Kidney epithelial cell (primary cell): ENCODE measurements around the gene ZC3H12D. TPM values are rescaled to one million over a fixed set of nuclear protein-coding genes. Genes with fewer than 3 reads are reported as not detected.

Experiments
- DNase-seq: peaks from one replicate; pipeline ENCODE4 v3.0.0-alpha.2; 2010; ENCODE audit warnings: low read depth
- H3K27me3 ChIP-seq: 2 replicates; pipeline ENCODE4 v1.6.0; 2011; ENCODE audit warnings: low read length; ENCODE audit not compliant: control insufficient read depth, insufficient read depth
- H3K36me3 ChIP-seq: 2 replicates; pipeline ENCODE4 v1.5.1; 2011; ENCODE audit warnings: low read length; ENCODE audit not compliant: control insufficient read depth, insufficient read depth
- H3K4me3 ChIP-seq: 2 replicates; pipeline ENCODE4 v1.5.1; 2011; ENCODE audit warnings: low read depth, mild to moderate bottlenecking, control low read depth, low read length
- CTCF ChIP-seq: IDR thresholded peaks from 2 replicates; pipeline ENCODE4 v1.5.1; 2011; ENCODE audit warnings: mild to moderate bottlenecking, moderate library complexity, low read length, control low read depth, inconsistent platforms; ENCODE audit not compliant: insufficient read depth, poor library complexity, severe bottlenecking
- total RNA-seq: library from RNA; depleted of rRNA; stranded (reverse); fragments of >200 nt; gene quantifications from 2 replicates; pipeline ENCODE4 v1.2.3, GENCODE V29; 2015

ZC3H12D gene
- total RNA-seq, 1 donor from 2014 or later = not detected

GRCh38 chr6:149410557-149410956 lies 74.3 kb downstream of the ZC3H12D start:
- no peak for DNase-seq
- H3K4me3 ChIP-seq = no peak overlapping the region
- no peak for TF ChIP-seq CTCF
- no peaks in the 10 kb centered on the region for H3K27me3 ChIP-seq
- no peaks in the 10 kb centered on the region for H3K36me3 ChIP-seq

GRCh38 chr6:149409617-149410016 lies 75.2 kb downstream of the ZC3H12D start:
- Histone ChIP-seq H3K4me3 (no peak overlapping the region), H3K27me3 (no peaks in the 10 kb centered on the region), H3K36me3 (no peaks in the 10 kb centered on the region)
- TF ChIP-seq CTCF = no peak
- DNase-seq = no peak

- no peak overlapping the region for H3K4me3 ChIP-seq
- no peak for DNase-seq
- no peaks in the 10 kb centered on the region for H3K36me3 ChIP-seq
- H3K27me3 ChIP-seq = no peaks in the 10 kb centered on the region
- no peak for TF ChIP-seq CTCF
Observed at GRCh38 chr6:149405823-149406765, 78.7 kb downstream of the ZC3H12D start.

GRCh38 chr6:149403534-149403933 lies 81.3 kb downstream of the ZC3H12D start:
- no peak for DNase-seq
- H3K36me3 ChIP-seq = peaks cover 2% of the 10 kb centered on the region
- H3K4me3 ChIP-seq = no peak overlapping the region
- no peak for TF ChIP-seq CTCF
- no peaks in the 10 kb centered on the region for H3K27me3 ChIP-seq

DNA sequence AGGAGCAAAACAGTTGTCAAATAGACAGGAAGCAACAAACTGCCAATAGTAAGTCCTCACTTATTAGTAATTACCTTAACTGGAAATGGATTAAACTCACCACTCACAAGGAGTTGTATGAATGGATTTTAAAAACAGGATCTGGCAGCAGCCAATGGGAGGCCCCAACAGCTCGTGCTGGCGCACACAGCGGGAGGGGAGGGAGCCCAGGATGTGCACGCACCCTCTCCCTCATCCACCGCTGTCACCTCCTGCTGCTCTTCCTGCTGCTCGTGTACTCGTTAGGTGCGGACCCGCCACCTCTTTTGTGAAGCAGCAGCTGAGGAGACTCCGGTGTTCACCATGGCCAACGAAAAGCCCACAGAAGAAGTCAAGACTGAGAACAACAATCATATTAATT lies 84.8 kb downstream of the ZC3H12D start, which contains the start of gene SUMO4:
TSS of gene SUMO4 (plus strand) at position 213 of the 400 bp plus-strand sequence. CDS start at position 343, 130 bp downstream.
- no peak for TF ChIP-seq CTCF
- Histone ChIP-seq H3K27me3 (no peaks in the 10 kb centered on the region), H3K4me3 (no peak within 1 kb of the TSS), H3K36me3 (peaks cover 2% of the 10 kb centered on the region)
- no peak for DNase-seq

- no peaks in the 10 kb centered on the region for H3K27me3 ChIP-seq
- peaks cover 2% of the 10 kb centered on the region for H3K36me3 ChIP-seq
- H3K4me3 ChIP-seq = no peak overlapping the region
- no peak for TF ChIP-seq CTCF
- no peak for DNase-seq
Observed at GRCh38 chr6:149397384-149397783, 87.4 kb downstream of the ZC3H12D start.
